Suppressor macrophage (primary cell): ENCODE measurements around the gene FAM186B.
"Not testable (repeated sequence)": the region's sequence is repeated elsewhere in the genome, so short reads cannot be mapped to it uniquely, and the experiment has no call there.

Experiments
- DNase-seq, 4 experiments: peaks; one replicate each; pipeline ENCODE4 v3.0.0-alpha.2; 2020 to 2022

FAM186B gene

DNA sequence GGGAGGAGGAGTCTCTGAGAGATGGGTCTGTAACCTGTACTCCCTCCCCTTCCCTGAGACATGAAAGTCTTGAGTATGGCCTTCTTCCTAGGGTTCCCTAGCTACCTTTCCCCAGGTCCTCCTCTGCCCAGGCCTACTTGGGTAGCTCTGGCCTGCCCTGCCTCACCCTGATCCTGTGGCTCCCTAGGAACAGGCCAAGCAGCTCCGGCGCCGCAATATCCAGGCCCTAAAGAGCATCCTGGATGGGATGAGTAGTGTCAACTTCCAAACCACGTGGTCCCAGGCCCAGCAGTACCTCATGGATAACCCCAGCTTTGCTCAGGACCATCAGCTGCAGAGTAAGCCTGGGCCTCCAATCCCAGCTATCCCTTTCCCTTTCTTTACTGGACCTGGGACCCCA is 30.2 kb upstream of the FAM186B start:
- peak in 1 of 4 experiments; percentile 1 for DNase-seq

- DNase-seq, result peak in 1 of 4 experiments; percentile 21
Observed at GRCh38 chr12:49635036-49635435, 29.6 kb upstream of the FAM186B start.

DNA sequence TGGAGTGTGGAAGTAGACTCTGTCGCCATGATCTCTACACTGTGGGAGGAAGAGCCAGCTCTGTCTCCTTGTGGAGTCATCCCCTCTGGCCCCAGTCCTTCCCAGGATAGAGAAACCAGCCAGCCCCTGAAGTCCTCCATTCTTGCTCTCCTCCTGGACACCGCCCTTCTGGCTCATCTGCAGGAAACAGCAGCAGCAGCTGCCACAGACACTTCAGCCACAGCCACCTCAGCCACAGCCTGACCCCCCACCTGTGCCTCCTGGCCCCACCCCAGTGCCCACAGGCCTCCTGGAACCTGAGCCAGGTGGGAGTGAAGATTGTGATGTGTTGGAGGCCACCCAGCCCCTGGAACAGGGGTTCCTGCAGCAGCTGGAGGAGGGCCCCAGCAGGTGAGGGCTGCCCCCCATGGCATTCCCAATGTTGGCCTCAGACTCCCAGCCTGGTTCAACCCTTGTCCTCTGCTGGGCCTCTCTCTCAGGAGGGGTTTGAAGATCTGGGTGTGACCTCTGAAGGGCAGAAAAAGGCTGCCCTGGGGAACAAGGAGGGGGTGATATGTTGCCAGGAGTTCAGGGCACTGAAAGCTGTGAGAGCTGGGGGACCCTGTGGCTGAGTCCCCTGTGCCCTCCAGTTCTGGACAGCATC is 28.4 kb upstream of the FAM186B start:
- DNase-seq, result peak in 1 of 4 experiments; percentile 1

DNA sequence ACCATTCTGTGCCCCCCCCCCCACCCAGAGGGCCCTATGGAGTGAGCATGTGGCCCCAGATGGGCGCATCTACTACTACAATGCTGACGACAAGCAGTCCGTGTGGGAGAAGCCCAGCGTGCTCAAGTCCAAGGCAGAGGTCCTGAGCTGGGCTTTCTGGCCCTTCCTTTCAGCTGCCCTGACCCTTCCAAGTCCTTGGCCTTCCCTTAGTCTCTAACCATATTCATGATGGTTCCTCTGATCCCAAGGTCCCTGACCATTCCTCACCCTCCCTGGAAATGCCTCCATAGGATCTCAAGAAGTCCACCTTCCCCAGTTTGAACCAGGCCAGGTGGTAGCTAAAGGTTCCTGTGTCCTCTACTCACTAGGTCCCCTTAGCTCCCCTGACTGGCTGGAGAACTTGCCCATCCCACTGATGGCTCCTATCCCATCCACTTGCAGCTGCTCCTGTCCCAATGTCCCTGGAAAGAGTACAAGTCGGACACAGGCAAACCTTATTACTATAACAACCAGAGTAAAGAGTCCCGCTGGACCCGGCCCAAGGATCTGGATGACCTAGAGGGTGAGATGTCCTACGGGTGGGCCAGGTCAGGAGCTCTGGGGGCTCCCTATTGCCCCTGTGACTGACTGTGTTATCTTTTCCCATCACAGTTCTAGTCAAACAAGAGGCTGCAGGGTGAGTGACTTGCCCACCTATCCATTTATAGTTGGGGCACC is 27.7 kb upstream of the FAM186B start:
- no peak for DNase-seq

DNA sequence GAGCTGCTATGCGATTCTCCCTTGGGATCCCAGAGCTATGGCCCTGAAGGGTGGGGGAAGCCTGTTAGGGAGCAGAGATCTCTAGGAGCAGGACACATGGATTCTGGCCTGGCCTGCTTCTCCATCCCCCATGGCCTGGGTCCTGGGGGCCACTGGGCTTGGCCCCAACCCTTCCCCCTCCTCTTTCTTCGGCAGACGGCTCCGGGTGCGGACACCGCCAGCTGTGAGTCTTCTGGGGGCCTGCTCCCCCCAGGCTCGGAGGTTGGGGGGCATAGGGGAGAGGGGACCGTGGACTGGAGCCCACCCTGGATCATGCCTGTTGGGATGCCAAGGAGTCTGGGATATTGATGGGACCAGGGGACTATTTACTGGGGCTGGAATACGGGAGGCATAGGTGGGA is 27.0 kb upstream of the FAM186B start:
- DNase-seq, result no peak

GRCh38 chr12:49631336-49631907 is 26.0 kb upstream of the FAM186B start:
- DNase-seq, result no peak

DNA sequence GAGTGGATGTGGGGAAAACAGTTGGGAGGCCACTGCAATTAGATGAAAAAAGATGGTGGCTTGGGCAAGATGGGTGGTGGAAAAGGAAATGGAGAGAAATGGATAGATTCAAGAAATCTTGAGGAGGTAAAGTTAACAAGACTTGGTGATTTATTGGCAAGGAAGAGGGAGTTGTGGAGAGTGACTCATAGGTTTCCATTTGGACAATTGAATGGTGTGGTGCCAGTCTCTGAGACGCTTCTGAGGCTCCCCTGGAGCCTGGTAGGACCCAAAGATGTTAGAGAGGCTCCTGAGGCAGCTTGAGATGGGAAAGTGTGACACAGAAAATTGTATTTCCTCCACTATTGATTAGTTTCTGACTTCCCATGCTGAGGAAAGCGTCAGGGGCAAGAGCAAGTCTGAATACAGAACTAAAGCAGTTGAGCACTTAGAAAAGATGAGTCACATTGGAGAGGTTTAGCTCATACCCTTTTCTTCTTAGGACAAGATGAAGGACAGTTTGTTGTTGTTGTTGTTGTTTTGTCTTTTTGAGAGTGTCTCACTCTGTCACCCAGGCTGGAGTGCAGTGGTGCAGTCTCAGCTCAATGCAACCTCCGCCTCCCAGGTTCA is 22.4 kb upstream of the FAM186B start:
- DNase-seq, result no peak

DNA sequence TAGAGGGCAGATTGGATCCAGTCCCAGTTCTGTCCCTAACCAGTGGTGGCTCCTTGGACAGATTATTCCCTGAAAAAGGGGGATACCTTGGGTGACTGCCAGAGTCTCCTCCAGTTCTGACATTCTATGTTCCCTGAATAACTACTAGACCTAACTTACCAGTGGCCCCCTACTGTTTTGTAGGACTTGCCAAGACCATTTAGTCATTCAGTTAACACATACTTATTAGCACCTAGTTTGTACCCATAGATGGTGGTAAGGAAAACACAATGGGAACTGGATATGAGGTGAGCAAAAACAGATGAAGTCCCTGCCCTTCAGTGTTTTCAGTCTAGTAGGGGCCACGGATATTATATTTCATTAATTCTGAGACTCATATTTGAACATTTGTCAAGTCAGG is 21.4 kb upstream of the FAM186B start:
- no peak for DNase-seq

GRCh38 chr12:49626169-49626835 is 20.9 kb upstream of the FAM186B start:
- no peak for DNase-seq

DNA sequence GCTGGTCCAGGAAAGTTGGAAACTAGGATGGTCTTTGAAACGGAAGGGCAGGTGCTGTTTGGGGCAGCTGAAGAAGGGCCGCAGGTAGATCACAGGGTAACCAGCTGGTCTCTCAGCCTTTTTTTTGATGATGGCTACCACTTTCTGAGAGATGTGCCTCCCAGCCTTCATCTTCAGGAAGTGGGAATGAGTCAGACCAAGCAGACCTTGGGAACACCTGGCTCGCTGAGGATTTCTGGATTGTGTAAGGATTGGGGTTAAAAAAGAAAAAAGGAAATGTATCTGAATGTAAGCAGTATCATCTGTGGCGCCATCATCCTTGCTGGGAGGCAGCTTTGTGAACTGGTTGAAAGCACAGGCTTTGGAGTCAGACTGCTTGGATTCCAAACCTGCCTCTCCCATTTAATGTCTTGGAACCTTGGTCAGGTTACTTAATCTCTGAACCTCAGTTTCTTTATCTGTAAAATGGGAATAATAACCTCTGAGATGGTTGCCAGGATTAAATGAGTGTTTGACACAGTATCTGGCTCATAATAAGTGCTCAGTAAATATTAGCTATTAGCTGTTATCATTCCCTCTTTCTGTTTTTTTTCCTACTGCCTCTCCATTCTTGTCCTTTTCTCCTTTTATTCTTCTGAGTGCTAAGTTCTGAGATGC is 19.6 kb upstream of the FAM186B start:
- DNase-seq, result no peak

DNA sequence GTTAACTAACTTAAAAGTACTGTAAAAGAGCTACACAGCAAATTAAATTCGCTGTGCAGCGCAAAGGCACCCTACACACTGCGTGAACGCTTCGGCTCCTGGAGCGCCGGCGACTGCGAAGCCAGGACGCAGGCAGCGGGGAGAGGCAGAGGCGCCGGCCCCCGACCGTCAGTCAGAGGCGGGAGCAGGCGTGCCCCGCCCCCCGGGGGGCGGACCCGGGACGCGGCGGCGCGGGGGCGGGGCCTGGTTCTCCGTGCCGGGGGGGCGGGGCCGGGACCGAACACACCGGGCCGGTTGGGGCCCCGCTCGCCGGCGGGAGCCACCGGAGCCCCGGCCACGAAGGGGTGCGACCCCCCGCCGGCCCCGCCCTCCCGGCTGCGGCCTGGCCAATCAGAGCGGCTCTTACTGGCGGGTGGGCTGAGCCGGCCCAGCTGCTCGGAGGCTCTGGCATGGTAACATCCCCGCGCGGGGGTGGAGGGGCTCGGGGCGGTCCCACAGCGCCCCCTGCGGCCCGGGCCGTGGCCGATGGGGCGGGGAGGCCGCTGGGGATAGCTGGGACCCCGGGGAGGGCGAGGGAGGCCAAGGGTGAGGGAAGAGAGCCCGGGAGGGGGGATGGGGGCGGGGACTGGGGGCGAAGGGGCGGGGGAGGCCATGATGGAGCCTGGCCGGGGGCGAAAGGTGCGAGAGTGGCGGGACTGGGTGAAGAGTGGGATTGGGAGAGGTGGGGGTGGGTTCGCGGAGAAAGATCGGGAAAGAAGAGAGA is 17.9 kb upstream of the FAM186B start, which contains the start of gene PRPF40B:
PRPF40B (plus strand) TSS at position 420 of the 763 bp plus-strand sequence; CDS start at position 450, 30 bp downstream.
- DNase-seq, result peak; percentile 86 to 96 (median 92)

DNA sequence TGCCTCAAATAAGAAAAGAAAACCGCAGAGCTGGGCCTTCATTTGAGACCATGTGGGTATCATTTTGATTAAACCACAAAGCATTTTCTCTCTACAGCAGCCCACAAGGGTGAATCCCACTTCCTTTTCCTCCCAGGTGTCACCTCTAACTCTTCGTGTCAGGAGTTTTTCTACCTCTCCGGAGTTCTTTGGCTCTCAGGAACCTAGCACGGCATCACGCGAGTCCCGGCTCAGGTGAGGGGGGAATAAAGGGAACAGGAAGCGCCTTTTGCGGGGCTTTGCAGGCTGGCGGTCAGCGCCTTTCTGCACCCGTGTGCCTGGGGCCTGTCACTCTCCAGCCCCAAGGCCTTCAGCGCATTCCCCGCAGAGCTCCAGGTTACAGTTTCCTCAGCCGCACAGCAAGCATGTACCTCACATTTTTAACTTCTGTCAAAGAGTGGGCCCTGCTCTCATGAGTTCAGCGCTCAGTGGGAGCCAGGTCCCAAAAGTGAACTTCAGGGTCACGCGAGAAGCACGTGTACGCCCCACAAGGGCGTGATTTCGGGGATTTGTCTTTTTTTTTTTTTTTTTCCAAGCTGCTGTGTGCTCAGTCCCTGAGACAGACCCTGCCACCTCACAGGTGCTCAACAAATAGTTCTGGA is 17.2 kb upstream of the FAM186B start:
- DNase-seq, result peak in 2 of 4 experiments; percentile 53 to 56

DNA sequence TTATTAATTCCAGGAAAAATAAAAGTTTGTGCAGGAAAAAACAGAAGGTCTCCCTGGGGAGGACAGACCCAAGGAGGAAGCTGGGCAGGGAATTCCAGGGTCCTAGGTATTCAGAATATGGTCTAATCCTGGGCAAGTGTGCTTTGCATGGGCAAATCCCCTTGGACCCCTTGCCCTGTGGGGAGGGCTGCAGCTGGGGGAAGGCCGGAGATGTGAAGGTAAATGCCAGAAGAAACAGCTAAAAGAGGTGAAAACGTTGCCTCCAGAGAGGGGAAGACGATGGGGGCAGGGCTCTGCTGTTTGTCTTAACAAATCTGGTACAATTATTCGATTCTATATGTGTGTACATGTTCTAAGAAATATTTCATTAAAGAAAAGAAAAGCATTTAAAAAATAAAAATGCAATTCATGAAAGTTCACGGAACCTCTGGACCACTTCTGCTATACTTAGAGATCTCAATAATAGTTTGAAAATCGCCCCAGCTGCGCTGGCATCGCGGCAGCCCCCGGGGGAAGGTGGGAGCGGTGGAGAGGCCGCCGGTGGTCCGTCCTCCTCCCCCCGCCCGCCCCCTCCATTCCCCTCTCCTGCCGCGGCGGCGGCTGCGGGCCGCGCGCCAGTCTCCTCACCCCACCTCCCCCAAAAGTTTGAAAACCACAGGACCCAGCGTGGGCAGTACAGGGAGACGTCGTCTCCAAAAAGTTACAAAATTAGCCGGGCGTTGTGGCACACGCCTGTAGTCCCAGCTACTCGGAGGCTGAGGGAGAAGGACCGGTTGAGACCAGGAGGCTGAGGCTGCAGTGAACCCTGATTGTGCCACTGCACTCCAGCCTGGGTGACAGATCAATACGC is 16.4 kb upstream of the FAM186B start:
- peak in 2 of 4 experiments; percentile 23 to 24 for DNase-seq

- no peak for DNase-seq
Observed at GRCh38 chr12:49619286-49619685, 13.8 kb upstream of the FAM186B start.

- DNase-seq, result no peak
Observed at GRCh38 chr12:49618576-49618975, 13.1 kb upstream of the FAM186B start.

GRCh38 chr12:49616533-49617219 is 11.2 kb upstream of the FAM186B start:
- no peak for DNase-seq

GRCh38 chr12:49615725-49616124 is 10.3 kb upstream of the FAM186B start:
- DNase-seq, result no peak

DNA sequence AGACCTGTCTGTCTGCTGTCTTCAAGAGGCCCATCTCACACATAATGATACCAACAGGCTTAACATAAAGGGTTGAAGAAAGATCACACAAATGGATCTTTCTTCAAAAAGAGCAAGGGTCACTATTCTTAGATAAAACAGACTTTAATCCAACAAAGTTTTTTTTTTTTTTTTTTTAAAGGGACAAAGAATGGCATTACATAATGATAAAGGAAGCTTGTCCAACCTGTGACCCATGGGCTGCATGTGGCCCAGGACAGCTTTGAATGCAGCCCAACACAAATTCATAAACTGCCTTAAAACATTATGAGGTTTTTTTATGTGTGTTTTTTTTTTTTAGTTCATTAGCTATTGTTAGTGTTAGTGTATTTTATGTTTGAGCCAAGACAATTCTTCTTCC is 6.8 kb upstream of the FAM186B start:
- no peak for DNase-seq

DNA sequence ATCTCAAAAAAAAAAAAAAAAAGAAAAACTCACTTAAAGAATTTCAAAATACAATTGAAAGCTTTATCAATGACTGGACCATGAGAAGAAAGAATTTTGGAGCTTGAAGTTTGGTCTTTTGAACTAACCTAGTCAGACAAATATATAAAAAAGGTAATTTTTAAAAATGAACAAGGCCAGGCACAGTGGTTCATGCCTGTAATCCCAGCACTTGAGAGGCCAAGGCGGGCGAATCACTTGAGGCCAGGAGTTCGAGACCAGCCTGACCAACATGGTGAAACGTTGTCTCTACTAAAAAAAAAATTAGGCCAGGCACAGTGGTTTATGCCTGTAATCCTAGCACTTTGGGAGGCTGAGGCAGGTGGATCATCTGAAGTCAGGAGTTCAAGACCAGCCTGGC is 5.3 kb upstream of the FAM186B start:
- DNase-seq, result not testable (repeated sequence)

DNA sequence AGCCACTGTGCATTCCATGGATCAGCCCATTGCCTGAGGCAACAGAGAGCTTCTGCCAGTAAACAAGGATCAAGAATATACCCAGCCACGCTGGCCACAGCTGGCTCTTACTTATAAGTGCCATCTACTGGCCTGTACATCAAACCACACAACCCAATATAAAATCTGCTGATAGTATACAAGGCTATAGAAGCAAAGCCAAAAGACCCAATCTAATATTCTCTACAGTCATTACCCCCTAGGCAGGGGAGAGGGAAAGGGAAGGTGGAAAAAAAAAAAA is 4.4 kb upstream of the FAM186B start:
- no peak for DNase-seq
